ENCODE results near the gene PTMS.

PTMS gene

DNA sequence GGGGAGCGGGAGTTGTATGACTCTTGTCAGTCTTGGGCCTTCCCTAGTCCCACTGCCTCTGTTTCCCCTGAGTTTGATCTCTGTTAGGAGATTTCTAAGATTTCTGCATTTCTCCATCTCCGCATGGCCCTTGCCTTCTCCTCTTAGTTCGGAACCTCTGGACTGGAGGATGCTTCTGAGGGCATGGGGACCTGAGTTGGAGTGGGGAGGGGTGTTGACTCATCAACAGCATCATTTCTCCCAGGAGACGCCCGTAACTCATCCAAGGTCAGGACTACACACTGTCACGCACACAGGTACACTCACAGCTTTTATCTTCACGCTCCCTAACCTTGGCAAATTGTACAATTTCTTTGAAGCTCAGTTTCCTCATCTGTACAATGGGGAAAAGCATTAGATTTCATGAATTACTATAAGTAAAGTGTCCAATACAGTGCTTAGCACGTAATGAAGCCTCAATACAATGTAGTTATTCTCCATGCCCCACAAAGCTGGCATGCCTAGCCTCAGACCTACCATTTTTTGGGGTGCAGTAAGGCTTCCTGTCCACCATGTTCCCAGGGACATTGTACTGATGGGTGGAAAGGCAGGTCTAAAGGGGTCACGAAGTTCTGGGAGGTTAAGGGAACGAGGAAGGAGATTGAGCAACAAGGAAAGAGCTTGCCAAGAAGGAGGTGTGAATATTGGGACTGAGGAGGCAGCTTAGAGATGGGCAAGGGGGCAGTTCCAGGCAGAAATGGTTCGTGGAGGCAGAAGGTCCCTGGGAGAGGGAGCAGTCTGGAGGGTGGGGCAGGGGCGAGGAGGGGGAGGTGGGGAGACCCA is 5.6 kb downstream of the PTMS start:
- no peak for DNase-seq (ENCODE audit: low spot score)

DNA sequence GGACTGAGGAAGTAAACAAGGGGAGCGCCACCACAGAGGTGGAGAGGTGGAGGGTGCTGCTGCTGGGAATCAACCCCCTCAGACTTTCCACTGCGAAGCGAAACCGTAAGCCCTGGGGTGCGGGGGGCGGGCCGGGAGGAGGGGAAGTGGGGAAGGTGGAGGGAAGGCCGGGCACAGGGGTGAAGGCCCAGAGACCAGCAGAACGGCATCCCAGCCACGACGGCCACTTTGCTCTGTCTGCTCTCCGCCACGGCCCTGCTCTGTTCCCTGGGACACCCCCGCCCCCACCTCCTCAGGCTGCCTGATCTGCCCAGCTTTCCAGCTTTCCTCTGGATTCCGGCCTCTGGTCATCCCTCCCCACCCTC is 6.2 kb downstream of the PTMS start, which contains the start of gene LAG3:
Gene LAG3 (plus strand): TSS at position 190 of the 365 bp plus-strand sequence. CDS start 333 bp downstream, outside the sequence.
- no peak for DNase-seq (ENCODE audit: low spot score)

DNA sequence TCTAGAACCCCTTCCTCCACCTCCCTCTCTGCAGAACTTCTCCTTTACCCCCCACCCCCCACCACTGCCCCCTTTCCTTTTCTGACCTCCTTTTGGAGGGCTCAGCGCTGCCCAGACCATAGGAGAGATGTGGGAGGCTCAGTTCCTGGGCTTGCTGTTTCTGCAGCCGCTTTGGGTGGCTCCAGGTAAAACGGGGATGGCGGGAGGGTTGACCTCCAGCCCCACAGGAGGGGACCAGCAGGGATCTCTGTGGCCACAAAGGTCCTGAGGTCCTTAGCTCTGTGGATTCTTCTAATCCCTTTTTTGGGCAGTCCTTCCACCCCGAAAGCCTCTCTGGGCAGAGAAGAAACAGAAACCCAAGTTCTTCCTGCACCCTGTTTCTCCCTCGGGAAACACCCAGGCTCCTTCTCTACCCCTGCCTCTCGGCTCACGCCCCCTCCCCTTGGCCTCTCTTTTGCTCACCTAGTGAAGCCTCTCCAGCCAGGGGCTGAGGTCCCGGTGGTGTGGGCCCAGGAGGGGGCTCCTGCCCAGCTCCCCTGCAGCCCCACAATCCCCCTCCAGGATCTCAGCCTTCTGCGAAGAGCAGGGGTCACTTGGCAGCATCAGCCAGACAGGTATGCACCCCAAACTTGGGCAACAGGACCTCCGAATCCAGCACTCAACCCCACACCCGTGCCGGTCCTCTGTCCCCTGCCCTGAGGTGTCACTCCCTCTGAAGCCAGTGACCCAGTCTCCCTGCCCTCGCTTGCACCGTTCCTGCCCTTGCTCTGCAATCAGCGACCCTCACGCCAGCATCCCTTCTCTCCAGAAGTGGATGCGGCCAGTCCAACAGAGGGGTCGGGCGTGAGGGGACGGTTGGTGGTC is 6.8 kb downstream of the PTMS start:
- DNase-seq (ENCODE audit: low spot score) = no peak

DNA sequence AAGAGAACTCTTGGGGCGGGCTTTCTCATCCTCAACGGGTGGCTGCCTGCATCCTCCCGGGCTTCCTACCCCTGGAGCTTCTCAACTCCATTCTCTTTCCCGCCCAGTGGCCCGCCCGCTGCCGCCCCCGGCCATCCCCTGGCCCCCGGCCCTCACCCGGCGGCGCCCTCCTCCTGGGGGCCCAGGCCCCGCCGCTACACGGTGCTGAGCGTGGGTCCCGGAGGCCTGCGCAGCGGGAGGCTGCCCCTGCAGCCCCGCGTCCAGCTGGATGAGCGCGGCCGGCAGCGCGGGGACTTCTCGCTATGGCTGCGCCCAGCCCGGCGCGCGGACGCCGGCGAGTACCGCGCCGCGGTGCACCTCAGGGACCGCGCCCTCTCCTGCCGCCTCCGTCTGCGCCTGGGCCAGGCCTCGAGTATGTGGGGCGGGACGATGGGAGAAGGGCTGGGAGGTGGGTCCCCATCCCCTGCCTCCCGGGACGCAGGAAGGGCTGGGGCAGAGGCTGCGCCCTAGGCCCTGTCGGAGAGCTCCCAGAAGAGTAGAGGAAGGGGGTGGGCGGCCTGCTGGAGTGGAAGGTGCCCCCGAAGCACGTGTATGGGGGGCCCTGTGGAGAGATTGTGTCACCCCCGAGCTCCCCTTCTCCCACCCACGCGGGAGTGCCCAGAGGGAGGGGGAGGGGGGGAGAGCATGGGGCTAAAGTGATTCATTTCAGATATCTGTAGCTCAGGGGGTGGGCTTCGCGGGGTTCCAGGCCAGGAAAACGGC is 7.6 kb downstream of the PTMS start:
- DNase-seq (ENCODE audit: low spot score) = no peak

DNA sequence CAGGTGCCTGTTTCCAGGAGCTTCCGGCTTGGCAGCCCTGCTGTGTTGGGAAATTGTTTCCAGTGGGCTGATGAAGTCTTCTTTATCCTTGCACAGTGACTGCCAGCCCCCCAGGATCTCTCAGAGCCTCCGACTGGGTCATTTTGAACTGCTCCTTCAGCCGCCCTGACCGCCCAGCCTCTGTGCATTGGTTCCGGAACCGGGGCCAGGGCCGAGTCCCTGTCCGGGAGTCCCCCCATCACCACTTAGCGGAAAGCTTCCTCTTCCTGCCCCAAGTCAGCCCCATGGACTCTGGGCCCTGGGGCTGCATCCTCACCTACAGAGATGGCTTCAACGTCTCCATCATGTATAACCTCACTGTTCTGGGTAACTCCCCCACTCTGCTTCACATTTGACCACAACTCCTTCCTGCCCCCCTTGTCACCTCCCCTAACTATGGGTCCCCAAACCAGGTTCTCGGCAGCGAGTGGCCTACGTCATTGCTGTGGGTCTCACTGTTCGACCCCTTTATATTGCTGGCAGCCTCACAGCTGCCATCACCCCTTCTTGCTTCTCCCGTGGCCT is 8.4 kb downstream of the PTMS start:
- DNase-seq (ENCODE audit: low spot score) = no peak

DNA sequence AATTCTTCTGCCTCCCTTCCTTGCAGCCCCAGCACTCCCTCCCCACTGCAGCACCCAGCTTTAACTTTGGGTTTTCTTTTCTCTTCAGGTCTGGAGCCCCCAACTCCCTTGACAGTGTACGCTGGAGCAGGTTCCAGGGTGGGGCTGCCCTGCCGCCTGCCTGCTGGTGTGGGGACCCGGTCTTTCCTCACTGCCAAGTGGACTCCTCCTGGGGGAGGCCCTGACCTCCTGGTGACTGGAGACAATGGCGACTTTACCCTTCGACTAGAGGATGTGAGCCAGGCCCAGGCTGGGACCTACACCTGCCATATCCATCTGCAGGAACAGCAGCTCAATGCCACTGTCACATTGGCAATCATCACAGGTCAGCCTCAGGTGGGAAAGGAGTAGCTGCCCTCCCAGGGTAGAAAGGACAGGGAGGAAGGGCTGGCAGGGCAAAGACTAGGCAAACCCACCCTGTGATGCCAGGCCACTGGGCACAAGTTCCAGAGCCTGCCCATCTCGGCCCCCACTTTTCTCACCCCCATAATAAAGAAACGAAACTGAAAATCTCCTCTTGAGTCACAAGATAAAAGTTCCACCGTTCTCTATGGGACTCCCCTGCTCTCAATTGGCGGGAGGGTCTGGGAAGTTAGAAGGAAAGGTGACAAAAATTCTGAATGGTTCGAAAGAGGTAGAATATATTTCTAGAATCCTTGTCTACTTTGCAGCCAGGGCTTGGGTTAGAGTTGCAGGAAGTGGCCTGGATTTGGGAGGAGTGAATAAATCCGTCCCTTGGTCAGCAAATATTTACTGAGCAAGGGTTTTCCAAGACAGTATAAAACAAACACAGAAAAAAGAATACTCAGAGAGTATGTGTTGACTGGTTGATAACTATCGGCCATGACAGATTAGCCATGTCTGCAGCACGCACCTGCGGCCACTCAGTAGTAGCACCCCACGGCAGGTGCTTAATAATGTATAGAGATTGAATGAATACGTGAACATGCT is 9.3 kb downstream of the PTMS start:
- no peak for DNase-seq (ENCODE audit: low spot score)

DNA sequence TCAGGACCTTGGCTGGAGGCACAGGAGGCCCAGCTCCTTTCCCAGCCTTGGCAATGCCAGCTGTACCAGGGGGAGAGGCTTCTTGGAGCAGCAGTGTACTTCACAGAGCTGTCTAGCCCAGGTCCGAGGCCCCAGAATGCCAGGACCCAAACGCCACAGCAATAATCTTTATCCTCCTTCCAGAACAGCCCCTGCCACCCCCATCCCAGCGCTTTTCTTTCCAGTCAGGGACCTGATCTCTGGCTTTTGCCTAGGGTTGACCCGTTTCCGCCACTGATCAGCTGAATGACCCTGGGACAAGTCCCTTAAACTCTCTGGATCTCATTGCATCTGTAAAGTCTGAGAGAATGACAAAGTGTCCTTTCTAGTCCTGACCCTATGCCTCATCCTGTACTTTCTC is 11.2 kb downstream of the PTMS start:
- no peak for DNase-seq (ENCODE audit: low spot score)

DNA sequence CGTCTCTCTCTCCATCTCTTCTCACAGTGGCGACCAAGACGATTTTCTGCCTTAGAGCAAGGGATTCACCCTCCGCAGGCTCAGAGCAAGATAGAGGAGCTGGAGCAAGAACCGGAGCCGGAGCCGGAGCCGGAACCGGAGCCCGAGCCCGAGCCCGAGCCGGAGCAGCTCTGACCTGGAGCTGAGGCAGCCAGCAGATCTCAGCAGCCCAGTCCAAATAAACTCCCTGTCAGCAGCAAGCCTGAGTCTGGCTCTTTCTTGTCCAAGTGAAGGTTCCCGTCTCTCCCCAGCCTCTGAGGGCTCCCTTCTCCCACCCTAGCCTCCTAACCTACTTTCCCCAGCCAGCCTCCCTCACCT is 12.0 kb downstream of the PTMS start:
- DNase-seq (ENCODE audit: low spot score) = no peak

DNA sequence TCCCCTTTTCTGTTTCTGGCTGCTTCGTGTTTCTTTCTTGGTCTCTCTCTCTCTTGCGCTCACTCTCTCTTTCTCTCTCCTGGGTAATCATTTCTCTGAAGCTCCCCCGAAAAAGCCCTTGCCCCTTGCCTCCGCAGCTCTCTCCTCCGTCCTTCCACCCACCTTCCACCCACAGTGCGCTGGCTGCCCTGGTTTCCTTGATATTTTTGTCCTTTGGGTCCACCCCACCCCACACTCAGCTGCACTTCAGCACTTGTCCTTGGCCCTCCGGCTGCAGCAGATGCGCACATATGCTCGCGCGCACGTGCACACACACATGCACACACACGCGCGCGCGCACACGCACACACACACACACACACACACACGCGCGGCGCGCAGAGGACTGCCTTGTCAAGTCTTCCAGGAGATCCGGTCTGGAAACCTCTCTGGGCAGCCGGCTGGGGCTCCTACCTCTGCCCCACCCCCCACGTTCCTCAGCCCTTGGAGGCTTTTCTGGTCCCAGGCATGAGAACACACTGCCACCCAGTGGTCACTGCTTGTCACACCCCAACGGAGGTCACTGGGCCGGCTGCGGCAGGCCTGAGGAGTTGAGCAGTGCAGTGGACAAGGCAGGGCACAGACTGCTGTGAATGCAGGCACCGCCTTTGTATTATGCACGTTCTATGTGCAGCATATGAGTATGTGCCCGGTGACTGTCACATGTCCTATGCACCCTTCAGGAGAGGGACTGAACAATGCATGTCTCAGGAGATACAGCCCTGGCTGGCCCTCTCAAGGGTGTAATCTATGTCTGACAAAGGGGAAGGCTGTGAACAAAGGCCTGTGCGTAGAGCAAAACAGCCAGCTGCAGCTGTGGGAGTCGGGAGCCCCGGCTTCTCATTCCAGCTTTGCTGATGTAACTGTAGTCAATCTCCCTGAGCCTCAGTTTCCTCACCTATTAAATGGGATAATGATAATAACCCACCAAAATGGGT is 12.7 kb downstream of the PTMS start:
- DNase-seq (ENCODE audit: low spot score) = peak; percentile 90

DNA sequence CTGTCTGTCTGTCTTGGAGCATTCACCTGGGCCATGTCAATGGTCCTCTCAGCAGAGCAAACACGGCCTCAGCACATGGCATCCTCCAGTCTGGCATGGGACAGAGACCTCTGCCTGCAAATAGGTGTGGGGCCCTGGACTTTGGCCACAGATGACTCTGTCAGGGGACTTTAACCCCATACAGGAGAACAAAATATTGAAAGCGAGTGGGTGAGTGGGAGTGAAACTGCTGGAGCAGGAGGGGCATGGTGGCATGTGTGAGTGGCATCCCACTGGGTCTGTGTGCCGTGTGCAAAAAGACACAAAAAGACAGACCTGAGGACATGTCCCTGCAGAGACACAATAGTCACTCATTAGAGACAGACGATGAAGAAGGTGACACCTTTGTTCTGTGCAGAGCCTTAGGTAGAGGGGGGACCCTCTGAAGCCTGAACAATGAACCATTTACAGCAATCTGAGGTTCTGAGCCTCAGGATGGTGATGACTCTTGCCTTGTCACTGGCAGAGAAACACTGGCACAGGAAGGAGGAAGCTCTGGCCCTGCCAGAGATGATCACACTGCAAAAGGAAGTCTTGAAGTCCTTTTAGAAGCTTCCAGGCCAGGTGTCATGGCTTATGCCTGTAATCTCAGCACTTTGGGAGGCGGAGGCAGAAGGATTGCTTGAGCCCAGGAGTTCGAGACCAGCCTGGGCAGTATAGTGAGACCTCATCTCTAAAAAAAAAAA is 13.7 kb downstream of the PTMS start:
- no peak for DNase-seq (ENCODE audit: low spot score)

DNA sequence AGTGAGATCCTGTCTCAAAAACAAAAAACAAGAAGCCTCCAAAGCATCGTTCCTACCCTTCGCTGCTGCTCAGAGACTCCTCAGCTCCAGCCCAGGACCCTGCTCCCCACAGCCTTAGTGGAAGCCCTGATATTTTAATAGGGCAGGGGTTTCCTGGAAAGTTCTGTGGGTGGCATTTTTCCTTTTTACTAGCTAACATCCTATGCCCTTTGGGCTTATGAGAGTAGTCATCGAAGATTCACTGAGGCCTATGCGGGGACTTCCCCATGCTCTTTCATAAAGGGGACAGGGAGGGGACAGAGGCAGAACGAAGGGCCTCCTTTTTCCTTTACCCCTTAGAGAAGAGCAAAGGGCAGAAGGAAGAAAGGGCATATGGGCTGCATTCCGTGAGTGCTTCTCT is 14.4 kb downstream of the PTMS start:
- no peak for DNase-seq (ENCODE audit: low spot score)

DNA sequence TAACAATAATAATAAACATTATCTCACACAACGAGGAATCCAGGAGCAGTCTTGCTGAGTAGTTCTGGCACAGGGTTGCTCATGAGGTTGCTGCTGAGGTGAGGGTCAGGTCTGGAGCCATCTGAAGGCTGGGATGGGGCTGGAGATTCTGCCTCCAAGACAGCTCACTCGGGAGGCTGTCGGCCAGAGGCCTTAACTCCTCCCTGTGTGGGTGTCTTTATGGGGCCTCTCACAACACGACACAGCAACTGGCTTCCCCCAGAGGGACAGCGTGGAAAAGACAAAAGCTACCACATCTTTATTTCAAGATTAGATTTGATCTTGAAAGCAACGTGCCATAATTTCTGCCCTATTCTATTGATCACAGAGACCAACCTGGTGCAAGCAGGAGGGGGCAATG is 16.0 kb downstream of the PTMS start:
- DNase-seq (ENCODE audit: low spot score) = no peak

DNA sequence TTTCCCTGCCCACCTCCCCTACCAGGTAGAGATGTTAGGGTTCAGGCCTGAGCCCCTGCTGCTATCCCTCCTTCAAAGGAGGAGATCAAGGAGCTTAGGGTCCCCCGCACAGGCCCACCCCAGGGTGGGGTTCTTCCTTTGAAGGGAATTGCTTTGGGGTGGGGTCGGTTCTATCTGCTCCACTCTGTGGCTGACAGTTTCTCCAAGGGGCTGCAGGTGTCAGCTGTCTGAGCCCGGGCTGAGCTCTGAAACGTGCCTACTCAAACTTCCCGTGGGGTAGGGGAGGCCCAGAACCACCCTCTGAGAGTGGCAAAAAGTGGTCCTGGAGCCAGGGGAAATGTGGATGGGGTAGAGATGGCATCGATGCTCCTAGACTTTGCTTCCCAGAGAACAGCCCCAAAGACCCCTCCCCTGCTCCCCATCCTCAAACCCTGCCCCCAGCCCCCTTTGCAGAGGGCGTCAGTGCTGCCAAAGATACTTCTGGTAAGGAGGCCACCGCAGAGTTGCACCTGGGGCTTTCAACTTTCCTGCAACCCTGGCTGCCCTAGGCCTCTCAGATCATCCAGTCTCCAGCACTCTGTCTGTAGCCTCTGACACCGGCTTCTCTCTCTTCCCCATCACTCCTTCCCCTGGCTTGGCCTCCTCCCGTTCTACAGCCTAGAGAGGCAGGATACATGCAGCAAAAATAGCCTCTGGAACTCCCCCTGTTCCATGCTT is 16.8 kb downstream of the PTMS start:
- no peak for DNase-seq (ENCODE audit: low spot score)

DNA sequence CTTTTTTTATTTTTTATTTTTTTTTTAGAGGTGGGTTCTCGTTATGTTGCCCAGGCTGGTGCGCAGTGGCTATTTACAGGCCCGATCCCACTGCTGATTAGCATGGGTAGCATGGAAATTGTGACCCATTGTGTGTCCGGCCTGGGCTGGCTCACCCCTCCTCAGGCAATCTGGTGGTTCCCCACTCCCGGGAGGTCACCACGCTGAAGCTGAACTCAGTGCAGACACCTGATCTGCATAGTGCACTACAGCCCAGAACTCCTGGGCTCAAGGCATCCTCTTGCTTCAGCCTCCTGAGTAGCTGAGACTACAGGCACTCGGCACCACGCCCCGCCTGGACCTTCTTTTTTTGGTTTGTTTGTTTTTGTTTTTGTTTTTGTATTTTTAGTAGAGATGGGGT is 17.7 kb downstream of the PTMS start:
- no peak for DNase-seq (ENCODE audit: low spot score)

DNA sequence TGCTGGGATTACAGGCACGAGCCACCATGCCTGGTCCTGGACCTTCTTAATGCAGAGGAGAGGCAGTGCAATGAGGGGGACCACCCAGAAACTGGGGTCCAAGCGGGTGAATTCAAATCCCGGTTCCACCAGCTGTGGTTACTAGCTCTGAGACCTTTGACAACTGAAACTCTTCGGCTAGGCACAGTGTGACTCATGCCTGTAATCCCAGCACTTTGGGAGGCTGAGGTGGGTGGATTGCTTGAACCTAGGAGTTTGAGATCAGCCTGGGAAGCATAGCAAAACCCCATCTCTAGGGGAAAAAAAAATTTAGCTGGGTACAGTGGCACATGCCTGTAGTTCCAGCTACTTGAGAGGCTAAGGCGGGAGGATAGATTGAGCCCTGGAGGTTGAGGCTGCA is 18.1 kb downstream of the PTMS start:
- DNase-seq (ENCODE audit: low spot score) = no peak

DNA sequence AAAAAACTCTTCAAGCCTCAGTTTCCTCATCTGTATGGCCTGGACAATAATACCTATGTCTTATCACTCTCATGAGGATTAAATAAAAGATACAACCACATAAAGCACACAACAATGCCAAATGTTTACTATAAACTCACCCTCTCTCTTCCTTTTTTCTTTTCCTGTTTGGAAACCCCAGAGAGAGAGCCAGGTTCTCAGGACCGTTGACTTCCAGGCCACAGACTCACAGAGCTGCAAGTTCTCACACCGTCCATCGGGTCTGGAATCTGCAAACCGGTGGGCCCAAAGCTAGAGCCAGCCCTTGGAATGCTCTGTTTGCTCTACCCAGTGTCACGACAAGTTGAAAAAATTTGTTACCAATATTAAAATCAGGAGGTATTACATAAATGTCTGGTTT is 18.6 kb downstream of the PTMS start:
- no peak for DNase-seq (ENCODE audit: low spot score)

DNA sequence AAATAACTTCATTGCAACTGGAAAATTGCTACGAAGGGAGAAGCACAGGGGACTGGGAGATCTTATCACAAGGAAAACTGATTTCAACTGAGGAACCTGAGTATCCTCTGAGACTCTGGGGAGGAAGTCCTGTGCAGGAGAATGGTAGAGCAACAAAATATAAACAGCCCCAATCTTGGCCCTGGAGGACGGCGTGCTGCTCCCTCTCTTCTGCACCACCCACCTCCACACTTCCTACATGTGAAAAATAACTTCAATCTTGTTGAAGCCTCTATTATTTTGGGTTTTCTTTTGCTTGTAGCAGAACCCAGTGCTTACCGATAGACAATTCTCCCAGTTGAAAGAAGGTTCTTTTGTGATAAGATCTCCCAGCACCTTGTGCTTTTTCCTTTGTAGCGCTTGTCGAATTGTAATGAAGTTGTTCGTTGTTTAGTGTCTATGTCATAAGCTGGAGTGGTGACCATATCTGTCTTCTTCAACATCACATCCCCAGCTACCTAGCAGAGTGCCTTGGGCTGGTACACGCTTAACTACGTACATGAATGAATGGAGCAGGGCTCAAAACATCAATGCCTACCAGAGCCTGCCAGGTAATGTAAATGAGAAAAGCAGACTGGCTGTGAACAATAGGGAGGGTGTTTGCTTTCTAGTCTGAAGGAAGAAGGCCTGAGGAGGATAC is 20.4 kb downstream of the PTMS start:
- DNase-seq (ENCODE audit: low spot score) = no peak

DNA sequence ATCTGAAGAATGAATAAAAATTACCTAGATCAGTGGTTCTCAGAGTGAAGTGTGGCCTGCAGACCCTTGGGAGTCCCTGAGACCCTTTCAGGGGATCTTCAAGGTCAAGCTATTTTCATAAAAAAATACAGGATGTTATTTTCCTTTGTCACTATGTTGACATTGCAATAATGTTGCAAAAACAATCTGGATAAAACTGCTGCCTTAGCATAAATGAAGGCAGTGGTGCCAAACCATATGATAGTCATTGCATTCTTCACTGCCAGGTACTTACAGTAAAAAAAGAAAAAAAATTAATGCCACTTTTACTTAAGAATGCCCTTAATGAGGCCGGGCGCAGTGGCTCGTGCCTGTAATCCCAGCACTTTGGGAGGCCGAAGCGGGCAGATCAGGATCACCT is 21.1 kb downstream of the PTMS start:
- no peak for DNase-seq (ENCODE audit: low spot score)
